Stimulated activated CD8-positive, alpha-beta memory T cell treated with anti-CD3 and anti-CD28 coated beads, Interleukin-4, amount 100 ng/mL, for 4 hours (primary cell): ENCODE data around the gene NPNT.

ENCODE experiments used
- DNase-seq, 2 donors: peaks; one replicate each; pipeline ENCODE4 v3.0.0-alpha.2; 2020; ENCODE audit warnings: low read depth in 2 of 2, low spot score in 1 of 2

The NPNT gene

GRCh38 chr4:105969575-105969974 lies 74.3 kb downstream of the NPNT start:
- DNase-seq, result no peak

GRCh38 chr4:105970371-105970770 lies 75.1 kb downstream of the NPNT start:
- no peak for DNase-seq

- DNase-seq, result no peak
Observed at GRCh38 chr4:105971036-105971435, 75.8 kb downstream of the NPNT start.

- no peak for DNase-seq
Observed at GRCh38 chr4:105972946-105973621, 77.8 kb downstream of the NPNT start.

GRCh38 chr4:105976915-105977314 lies 81.6 kb downstream of the NPNT start:
- no peak for DNase-seq

- DNase-seq, result no peak
Observed at GRCh38 chr4:105978684-105979296, 83.5 kb downstream of the NPNT start.

GRCh38 chr4:105979506-105979905 lies 84.2 kb downstream of the NPNT start:
- DNase-seq, result no peak

GRCh38 chr4:105988671-105989070 lies 93.4 kb downstream of the NPNT start:
- no peak for DNase-seq

- no peak for DNase-seq
Observed at GRCh38 chr4:105989485-105990242, 94.4 kb downstream of the NPNT start.

- DNase-seq, result no peak
Observed at GRCh38 chr4:105990933-105991332, 95.7 kb downstream of the NPNT start.

GRCh38 chr4:105991726-105992125 lies 96.5 kb downstream of the NPNT start:
- no peak for DNase-seq

GRCh38 chr4:105992641-105993305 lies 97.5 kb downstream of the NPNT start:
- DNase-seq, result no peak

- no peak for DNase-seq
Observed at GRCh38 chr4:105994061-105994460, 98.8 kb downstream of the NPNT start.

GRCh38 chr4:105994841-105995501 lies 99.7 kb downstream of the NPNT start:
- no peak for DNase-seq

GRCh38 chr4:105996845-105997244 lies 101.6 kb downstream of the NPNT start:
- DNase-seq, result no peak

GRCh38 chr4:105998171-105999063 lies 103.1 kb downstream of the NPNT start:
- DNase-seq, result no peak

- no peak for DNase-seq
Observed at GRCh38 chr4:106002994-106003393, 107.7 kb downstream of the NPNT start.

GRCh38 chr4:106010761-106011160 lies 115.5 kb downstream of the NPNT start:
- no peak for DNase-seq

GRCh38 chr4:106011387-106011786 lies 116.1 kb downstream of the NPNT start:
- no peak for DNase-seq

- DNase-seq, result no peak
Observed at GRCh38 chr4:106017975-106018374, 122.7 kb downstream of the NPNT start.
